DND-41 (cell line): ENCODE measurements around the gene COL9A3.
"Not testable (repeated sequence)": the region's sequence is repeated elsewhere in the genome, so short reads cannot be mapped to it uniquely, and the experiment has no call there.

ENCODE experiments used
- ATAC-seq: fragments of 200-7000 bp; cut with Tn5 transposase; 3 replicates; pipeline ENCODE4 v1.9.1; 2021; ENCODE audit warnings: low read depth; ENCODE audit not compliant: insufficient read depth
- DNase-seq: peaks from one replicate; pipeline ENCODE4 v3.0.0-alpha.2; 2020
- H2AFZ ChIP-seq: 2 replicates; pipeline ENCODE4 v1.6.0; 2012; ENCODE audit warnings: low read depth, low read length
- H3K27ac ChIP-seq: 2 replicates; pipeline ENCODE4 v1.5.1; 2012; ENCODE audit warnings: low read length, inconsistent platforms
- H3K27me3 ChIP-seq: fragments of 200-600 bp; sonication (generic); 2 replicates; pipeline ENCODE4 v1.6.0; 2012; ENCODE audit warnings: low read length, mild to moderate bottlenecking, inconsistent platforms; ENCODE audit not compliant: insufficient read depth, poor library complexity
- H3K36me3 ChIP-seq: 2 replicates; pipeline ENCODE4 v1.5.1; 2012; ENCODE audit warnings: low read length, inconsistent platforms; ENCODE audit not compliant: insufficient read depth
- H3K4me1 ChIP-seq: 2 replicates; pipeline ENCODE4 v1.5.1; 2012; ENCODE audit warnings: mild to moderate bottlenecking, low read length; ENCODE audit not compliant: insufficient read depth
- H3K4me2 ChIP-seq: 2 replicates; pipeline ENCODE4 v1.6.0; 2012; ENCODE audit warnings: mild to moderate bottlenecking, moderate library complexity, low read length, inconsistent platforms; ENCODE audit not compliant: insufficient read depth
- H3K4me3 ChIP-seq, 2 experiments: fragments of 200-600 bp in 1 of 2; shearing (Covaris generic) in 1 of 2; 2 replicates each; pipeline ENCODE4 v1.5.1; 2012 to 2016; ENCODE audit warnings: inconsistent platforms in 2 of 2, low read length in 2 of 2, mild to moderate bottlenecking in 2 of 2, low read depth in 1 of 2, moderate library complexity in 1 of 2
- H3K79me2 ChIP-seq: 2 replicates; pipeline ENCODE4 v1.6.0; 2012; ENCODE audit warnings: low read length, inconsistent platforms; ENCODE audit not compliant: insufficient read depth
- H3K9ac ChIP-seq: 2 replicates; pipeline ENCODE4 v1.6.0; 2012; ENCODE audit warnings: low read depth, mild to moderate bottlenecking, inconsistent platforms, low read length, moderate library complexity
- H3K9me3 ChIP-seq: 2 replicates; pipeline ENCODE4 v1.5.1; 2012; ENCODE audit warnings: low read length, moderate library complexity, mild to moderate bottlenecking, inconsistent platforms; ENCODE audit not compliant: insufficient read depth, severe bottlenecking
- H4K20me1 ChIP-seq: 2 replicates; pipeline ENCODE4 v1.6.0; 2012; ENCODE audit warnings: low read length; ENCODE audit not compliant: insufficient read depth
- CTCF ChIP-seq: IDR thresholded peaks from 2 replicates; pipeline ENCODE4 v1.5.1; 2012; ENCODE audit warnings: borderline replicate concordance, low read length, moderate library complexity, mild to moderate bottlenecking; ENCODE audit not compliant: poor library complexity, severe bottlenecking; ENCODE audit errors: extremely low read depth
- EZH2 ChIP-seq: IDR thresholded peaks from 3 replicates; pipeline ENCODE4 v1.6.1; 2012; ENCODE audit warnings: borderline replicate concordance, low read depth, mild to moderate bottlenecking, moderate library complexity, low read length, inconsistent platforms; ENCODE audit not compliant: severe bottlenecking

The COL9A3 gene

GRCh38 chr20:62844182-62844581 lies 27.3 kb downstream of the COL9A3 start:
- no peak overlapping the region for H3K4me3 ChIP-seq
- no peak overlapping the region for H2AFZ ChIP-seq
- H3K27ac ChIP-seq: no peak overlapping the region
- H3K79me2 ChIP-seq: no peaks in the 10 kb centered on the region
- H3K9me3 ChIP-seq: no peaks in the 10 kb centered on the region
- 0 out of 2 replicates have a peak, but pooled peaks cover 2% of the 10 kb centered on the region for H4K20me1 ChIP-seq
- ATAC-seq (no peak), DNase-seq (no peak)
- peaks cover 39% of the 10 kb centered on the region for H3K36me3 ChIP-seq
- no peaks in the 10 kb centered on the region for H3K4me1 ChIP-seq
- TF ChIP-seq CTCF: no peak
- no peak for TF ChIP-seq EZH2
- H3K4me2 ChIP-seq: no peak overlapping the region
- H3K27me3 ChIP-seq: no peaks in the 10 kb centered on the region
- H3K9ac ChIP-seq: no peak overlapping the region

GRCh38 chr20:62845416-62846160 lies 28.7 kb downstream of the COL9A3 start:
- no peak for DNase-seq
- H3K27me3 ChIP-seq: no peaks in the 10 kb centered on the region
- peaks cover 7% of the 10 kb centered on the region; the same call in 1 of the 2 replicates for H4K20me1 ChIP-seq
- H3K36me3 ChIP-seq: peaks cover 46% of the 10 kb centered on the region
- no peak overlapping the region for H3K4me2 ChIP-seq
- no peak overlapping the region for H3K4me3 ChIP-seq
- TF ChIP-seq EZH2 (no peak), CTCF (no peak)
- H3K9me3 ChIP-seq: no peaks in the 10 kb centered on the region
- peaks cover under 1% of the 10 kb centered on the region; the same call in 1 of the 2 replicates for H3K79me2 ChIP-seq
- no peak overlapping the region for H3K9ac ChIP-seq
- no peaks in the 10 kb centered on the region for H3K4me1 ChIP-seq
- no peak for ATAC-seq
- no peak overlapping the region for H2AFZ ChIP-seq
- no peak overlapping the region for H3K27ac ChIP-seq

- peaks cover 10% of the 10 kb centered on the region; the same call in 1 of the 2 replicates for H4K20me1 ChIP-seq
- H3K4me1 ChIP-seq: no peaks in the 10 kb centered on the region
Measured at GRCh38 chr20:62846166-62846890, 29.5 kb downstream of the COL9A3 start.

GRCh38 chr20:62848917-62849316 lies 32.1 kb downstream of the COL9A3 start:
- Histone ChIP-seq H4K20me1 (peaks cover 16% of the 10 kb centered on the region; the same call in 1 of the 2 replicates), H3K36me3 (peaks cover 69% of the 10 kb centered on the region)
- H3K27me3 ChIP-seq, H3K9me3 ChIP-seq, DNase-seq, H2AFZ ChIP-seq, H3K4me1 ChIP-seq, H3K27ac ChIP-seq, ATAC-seq, H3K4me3 ChIP-seq, H3K4me2 ChIP-seq, H3K79me2 ChIP-seq, H3K9ac ChIP-seq: not testable (repeated sequence)

More at GRCh38 chr20:62846166-62846890, 29.5 kb downstream of the COL9A3 start:
- Histone ChIP-seq H3K36me3 (peaks cover 51% of the 10 kb centered on the region), H3K9ac (no peak overlapping the region), H3K27me3 (no peaks in the 10 kb centered on the region), H3K9me3 (no peaks in the 10 kb centered on the region), H3K4me2 (no peak overlapping the region), H3K79me2 (peaks cover 3% of the 10 kb centered on the region; the same call in 1 of the 2 replicates), H3K27ac (no peak overlapping the region), H3K4me3 (no peak overlapping the region), H2AFZ (no peak overlapping the region)
- TF ChIP-seq CTCF: no peak
- TF ChIP-seq EZH2: no peak
- DNase-seq: no peak
- no peak for ATAC-seq
